Measurements from ENCODE around the gene EPHA2. TPM values are rescaled to one million over a fixed set of nuclear protein-coding genes. Genes with fewer than 3 reads are reported as not detected.

Gene EPHA2
- total and polyA plus RNA-seq, 2 experiments from 2014 or later = 9.8 to 26.2 TPM

GRCh38 chr1:16088996-16089395, 66.9 kb downstream of the EPHA2 start:
- H3K9me3 ChIP-seq (ENCODE audit: low read depth) = no peaks in the 10 kb centered on the region
- peak in 1 of 2 donors; percentile 89 for DNase-seq (ENCODE audit: low read depth in 1 of 2, low spot score in 1 of 2)
- H3K27me3 ChIP-seq = no peaks in the 10 kb centered on the region
- H3K36me3 ChIP-seq = no peaks in the 10 kb centered on the region
- peaks cover 4% of the 10 kb centered on the region for H3K4me1 ChIP-seq (ENCODE audit: low read depth)
- H3K27ac ChIP-seq = no peak overlapping the region
- H3K4me3 ChIP-seq = no peak overlapping the region
- TF ChIP-seq CTCF (IDR thresholded peaks at IDR 0.05; ENCODE audit: low read depth, low read length) = no peak

- peaks cover 4% of the 10 kb centered on the region for H3K4me1 ChIP-seq (ENCODE audit: low read depth)
- no peaks in the 10 kb centered on the region for H3K9me3 ChIP-seq (ENCODE audit: low read depth)
- DNase-seq (ENCODE audit: low read depth in 1 of 2, low spot score in 1 of 2) = no peak
- H3K27me3 ChIP-seq = no peaks in the 10 kb centered on the region
- no peak overlapping the region for H3K4me3 ChIP-seq
- no peak overlapping the region for H3K27ac ChIP-seq
- TF ChIP-seq CTCF (IDR thresholded peaks at IDR 0.05; ENCODE audit: low read depth, low read length) = no peak
- H3K36me3 ChIP-seq = no peaks in the 10 kb centered on the region
Measured at GRCh38 chr1:16088351-16088911, 67.4 kb downstream of the EPHA2 start.

GRCh38 chr1:16087733-16088132, 68.1 kb downstream of the EPHA2 start:
- no peak for DNase-seq (ENCODE audit: low read depth in 1 of 2, low spot score in 1 of 2)
- Histone ChIP-seq H3K27ac (no peak overlapping the region), H3K36me3 (no peaks in the 10 kb centered on the region), H3K4me1 (ENCODE audit: low read depth) (peaks cover 4% of the 10 kb centered on the region), H3K9me3 (ENCODE audit: low read depth) (no peaks in the 10 kb centered on the region), H3K4me3 (no peak overlapping the region), H3K27me3 (no peaks in the 10 kb centered on the region)
- TF ChIP-seq CTCF (IDR thresholded peaks at IDR 0.05; ENCODE audit: low read depth, low read length) = no peak

GRCh38 chr1:16085522-16085921, 70.3 kb downstream of the EPHA2 start:
- Histone ChIP-seq H3K4me3 (no peak overlapping the region), H3K27ac (no peak overlapping the region), H3K4me1 (ENCODE audit: low read depth) (peaks cover 4% of the 10 kb centered on the region), H3K9me3 (ENCODE audit: low read depth) (no peaks in the 10 kb centered on the region), H3K36me3 (no peaks in the 10 kb centered on the region), H3K27me3 (no peaks in the 10 kb centered on the region)
- TF ChIP-seq CTCF (IDR thresholded peaks at IDR 0.05; ENCODE audit: low read depth, low read length) = no peak
- DNase-seq (ENCODE audit: low read depth in 1 of 2, low spot score in 1 of 2) = no peak

GRCh38 chr1:16083486-16083885, 72.4 kb downstream of the EPHA2 start:
- H3K36me3 ChIP-seq = no peaks in the 10 kb centered on the region
- H3K4me1 ChIP-seq (ENCODE audit: low read depth) = peaks cover 4% of the 10 kb centered on the region
- TF ChIP-seq CTCF (IDR thresholded peaks at IDR 0.05; ENCODE audit: low read depth, low read length) = no peak
- no peaks in the 10 kb centered on the region for H3K9me3 ChIP-seq (ENCODE audit: low read depth)
- H3K4me3 ChIP-seq = no peak overlapping the region
- no peaks in the 10 kb centered on the region for H3K27me3 ChIP-seq
- no peak overlapping the region for H3K27ac ChIP-seq
- DNase-seq (ENCODE audit: low read depth in 1 of 2, low spot score in 1 of 2) = no peak

Data from cardiac muscle cell (in vitro differentiated cells and primary cell).